Natural killer cell treated with Interleukin-12 subunit alpha and Interleukin-12 subunit beta and Interleukin-15 and Interleukin-18, amount 100 ng/mL, for 72 hours (primary cell): Measurements from ENCODE around the gene UBC. TPM values are rescaled to one million over a fixed set of nuclear protein-coding genes. Genes with fewer than 3 reads are reported as not detected.

Source experiments
- ATAC-seq, 2 donors: fragments of 150-1000 bp; cut with Tn5 transposase in 1 of 2; sonication (Bioruptor Pico), chemical (Tn5 transposase) in 1 of 2; 2 replicates each; pipeline ENCODE4 v1.10.0; 2021
- DNase-seq: peaks from one replicate; pipeline ENCODE4 v3.0.0; 2022; ENCODE audit warnings: low spot score
- H3K27ac Mint-ChIP-seq, 2 donors: 1 replicate in 1 of 2; 2 replicates in 1 of 2; pipeline ENCODE4 v1.8.0; 2022; ENCODE audit warnings: mixed read lengths in 2 of 2, mild to moderate bottlenecking in 1 of 2, moderate library complexity in 1 of 2
- H3K27me3 Mint-ChIP-seq, 2 donors: 1 replicate in 1 of 2; 2 replicates in 1 of 2; pipeline ENCODE4 v1.8.0; 2022; ENCODE audit warnings: mixed read lengths in 2 of 2
- H3K36me3 Mint-ChIP-seq: one replicate; pipeline ENCODE4 v1.8.0; 2022; ENCODE audit warnings: mixed read lengths
- H3K4me1 Mint-ChIP-seq, 2 donors: 1 replicate in 1 of 2; 2 replicates in 1 of 2; pipeline ENCODE4 v1.8.0; 2022; ENCODE audit warnings: low read depth in 2 of 2, mixed read lengths in 2 of 2, mild to moderate bottlenecking in 1 of 2
- H3K4me3 Mint-ChIP-seq: one replicate; pipeline ENCODE4 v1.8.0; 2022; ENCODE audit warnings: mixed read lengths
- H3K9me3 Mint-ChIP-seq: 2 replicates; pipeline ENCODE4 v1.8.0; 2022; ENCODE audit warnings: mixed read lengths
- total RNA-seq, 2 donors: library from RNA; stranded (reverse); gene quantifications; one replicate each; pipeline ENCODE4 v1.2.3, GENCODE V29; 2022

UBC gene
- total RNA-seq = 1,000 to 10,000 TPM in 1 of 2 donors, 100 to 1,000 TPM in 1; 691 to 1,324 TPM

DNA sequence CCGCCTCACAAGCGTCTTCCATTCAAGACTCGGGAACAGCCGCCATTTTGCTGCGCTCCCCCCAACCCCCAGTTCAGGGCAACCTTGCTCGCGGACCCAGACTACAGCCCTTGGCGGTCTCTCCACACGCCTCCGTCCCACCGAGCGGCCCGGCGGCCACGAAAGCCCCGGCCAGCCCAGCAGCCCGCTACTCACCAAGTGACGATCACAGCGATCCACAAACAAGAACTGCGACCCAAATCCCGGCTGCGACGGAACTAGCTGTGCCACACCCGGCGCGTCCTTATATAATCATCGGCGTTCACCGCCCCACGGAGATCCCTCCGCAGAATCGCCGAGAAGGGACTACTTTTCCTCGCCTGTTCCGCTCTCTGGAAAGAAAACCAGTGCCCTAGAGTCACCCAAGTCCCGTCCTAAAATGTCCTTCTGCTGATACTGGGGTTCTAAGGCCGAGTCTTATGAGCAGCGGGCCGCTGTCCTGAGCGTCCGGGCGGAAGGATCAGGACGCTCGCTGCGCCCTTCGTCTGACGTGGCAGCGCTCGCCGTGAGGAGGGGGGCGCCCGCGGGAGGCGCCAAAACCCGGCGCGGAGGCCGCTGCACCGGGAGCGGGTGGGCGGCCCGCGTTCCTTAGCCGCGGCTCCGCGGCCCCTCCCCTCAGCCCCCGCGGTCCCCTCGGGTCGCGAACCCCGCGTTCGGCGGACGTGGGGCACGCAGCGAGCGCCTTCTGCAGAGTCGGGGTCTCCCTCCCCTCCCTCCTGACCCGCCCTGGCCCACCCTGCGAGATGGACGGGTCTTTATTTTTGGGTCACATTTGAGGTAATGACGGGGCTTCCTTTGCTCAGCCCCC is at the start of gene UBC:
UBC (minus strand) TSS at position 259 of the 847 bp plus-strand sequence. CDS start 879 bp downstream, outside the sequence.
- DNase-seq = peak; percentile 91
- Mint-ChIP-seq H3K9me3 (no peaks in the 10 kb centered on the region), H3K36me3 (peaks cover 33% of the 10 kb centered on the region), H3K4me3 (peak within 1 kb of the TSS; percentile 93), H3K27me3 (no peaks in the 10 kb centered on the region), H3K27ac (peak within 1 kb of the TSS; percentile 93 to 98), H3K4me1 (peaks cover 70 to 79% of the 10 kb centered on the region in 2 donors)
- peak; percentile 69 to 79 for ATAC-seq

DNA sequence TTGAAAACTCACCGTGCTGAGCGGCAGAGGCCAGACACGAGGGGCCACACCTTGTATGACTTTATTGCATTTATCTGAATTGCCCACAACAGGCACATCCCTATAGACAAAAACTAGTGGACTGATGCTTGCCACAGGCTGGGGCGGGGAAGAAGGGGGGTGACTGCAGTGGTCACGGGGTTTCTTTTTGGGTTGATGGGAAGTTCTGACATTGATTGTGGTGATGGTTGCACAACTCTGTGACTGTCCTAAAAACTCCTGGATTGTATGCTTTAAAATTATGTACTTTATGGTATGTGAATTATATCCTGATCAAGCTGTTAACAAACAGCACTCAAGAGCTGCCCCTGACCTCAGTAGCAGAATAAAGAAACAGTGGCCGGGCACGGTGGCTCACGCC is 48.8 kb upstream of the UBC start:
- H3K9me3 Mint-ChIP-seq = no peaks in the 10 kb centered on the region
- DNase-seq (no peak), ATAC-seq (no peak)
- H3K27ac Mint-ChIP-seq = no peak overlapping the region
- H3K36me3 Mint-ChIP-seq = peaks cover 4% of the 10 kb centered on the region
- H3K4me3 Mint-ChIP-seq = no peak overlapping the region
- no peaks in the 10 kb centered on the region for H3K27me3 Mint-ChIP-seq
- peaks cover 0 to 5% of the 10 kb centered on the region in 2 donors for H3K4me1 Mint-ChIP-seq

DNA sequence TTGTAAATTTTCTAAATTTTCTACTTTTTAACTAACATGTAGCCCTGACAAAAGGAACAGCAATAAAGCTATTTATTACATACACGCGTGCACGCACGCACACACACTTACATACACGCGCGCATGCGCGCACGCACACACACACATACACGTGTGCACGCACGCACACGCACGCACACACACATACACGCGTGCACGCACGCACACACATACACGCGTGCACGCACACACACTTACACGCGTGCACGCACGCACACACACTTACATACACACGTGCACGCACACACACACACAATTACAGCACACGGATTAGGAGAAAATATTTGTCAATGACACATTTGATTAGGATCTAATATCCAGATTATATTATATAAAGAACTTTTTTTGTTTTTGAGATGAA is 46.6 kb upstream of the UBC start:
- ATAC-seq (no peak), DNase-seq (no peak)
- Mint-ChIP-seq H3K27me3 (no peaks in the 10 kb centered on the region), H3K36me3 (peaks cover 4% of the 10 kb centered on the region), H3K4me1 (peaks cover 0 to 5% of the 10 kb centered on the region in 2 donors), H3K9me3 (no peaks in the 10 kb centered on the region), H3K27ac (no peak overlapping the region), H3K4me3 (no peak overlapping the region)

DNA sequence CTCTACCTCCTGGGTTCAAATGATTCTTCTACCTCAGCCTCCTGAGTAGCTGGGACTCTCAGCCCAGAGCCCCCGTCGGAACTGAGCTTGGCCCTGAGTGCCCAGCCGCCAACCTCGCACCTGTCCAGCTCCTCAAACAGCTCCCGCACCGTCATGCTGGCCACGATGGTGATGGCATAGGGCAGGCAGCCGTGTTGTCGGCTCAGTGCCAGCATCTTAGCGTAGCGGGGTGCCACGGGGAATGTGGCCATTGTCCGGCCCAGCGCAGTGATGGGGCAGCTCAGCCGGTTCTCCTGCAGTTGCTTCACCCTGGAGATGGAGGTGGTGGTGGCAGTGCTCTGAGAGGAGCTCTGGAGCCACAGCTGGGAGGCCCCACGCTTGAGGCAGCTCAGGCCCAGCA is 42.1 kb upstream of the UBC start:
- Mint-ChIP-seq H3K27ac (no peak overlapping the region), H3K27me3 (no peaks in the 10 kb centered on the region)

DNA sequence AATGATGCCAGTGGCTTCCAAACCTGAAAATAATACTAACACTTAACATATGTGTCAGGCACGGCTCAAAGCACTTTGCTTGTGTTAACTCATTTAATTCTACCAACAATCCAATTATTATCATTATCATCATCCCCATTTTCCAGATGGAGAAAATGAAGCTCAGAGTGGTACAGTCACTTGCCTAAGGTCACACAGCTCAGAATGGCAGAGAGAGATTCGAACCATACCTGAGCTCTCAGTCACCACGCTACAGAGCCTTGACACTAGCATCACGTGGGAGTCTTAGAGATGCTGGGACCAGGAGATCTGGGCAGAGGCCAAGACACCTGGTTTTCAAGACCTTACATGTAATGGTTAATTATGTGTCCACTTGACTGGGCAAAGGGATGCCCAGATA is 40.3 kb upstream of the UBC start:
- ATAC-seq = no peak
- H3K4me3 Mint-ChIP-seq = no peak overlapping the region
- no peaks in the 10 kb centered on the region for H3K4me1 Mint-ChIP-seq
- no peak overlapping the region for H3K27ac Mint-ChIP-seq
- no peak for DNase-seq
- H3K36me3 Mint-ChIP-seq = no peaks in the 10 kb centered on the region
- no peaks in the 10 kb centered on the region for H3K9me3 Mint-ChIP-seq
- H3K27me3 Mint-ChIP-seq = no peaks in the 10 kb centered on the region

More for the DNA sequence above, 42.1 kb upstream of the UBC start:
- peaks cover 0 to 2% of the 10 kb centered on the region in 2 donors for H3K4me1 Mint-ChIP-seq
- H3K9me3 Mint-ChIP-seq = no peaks in the 10 kb centered on the region
- H3K36me3 Mint-ChIP-seq = no peaks in the 10 kb centered on the region
- no peak for DNase-seq
- ATAC-seq = no peak
- no peak overlapping the region for H3K4me3 Mint-ChIP-seq

DNA sequence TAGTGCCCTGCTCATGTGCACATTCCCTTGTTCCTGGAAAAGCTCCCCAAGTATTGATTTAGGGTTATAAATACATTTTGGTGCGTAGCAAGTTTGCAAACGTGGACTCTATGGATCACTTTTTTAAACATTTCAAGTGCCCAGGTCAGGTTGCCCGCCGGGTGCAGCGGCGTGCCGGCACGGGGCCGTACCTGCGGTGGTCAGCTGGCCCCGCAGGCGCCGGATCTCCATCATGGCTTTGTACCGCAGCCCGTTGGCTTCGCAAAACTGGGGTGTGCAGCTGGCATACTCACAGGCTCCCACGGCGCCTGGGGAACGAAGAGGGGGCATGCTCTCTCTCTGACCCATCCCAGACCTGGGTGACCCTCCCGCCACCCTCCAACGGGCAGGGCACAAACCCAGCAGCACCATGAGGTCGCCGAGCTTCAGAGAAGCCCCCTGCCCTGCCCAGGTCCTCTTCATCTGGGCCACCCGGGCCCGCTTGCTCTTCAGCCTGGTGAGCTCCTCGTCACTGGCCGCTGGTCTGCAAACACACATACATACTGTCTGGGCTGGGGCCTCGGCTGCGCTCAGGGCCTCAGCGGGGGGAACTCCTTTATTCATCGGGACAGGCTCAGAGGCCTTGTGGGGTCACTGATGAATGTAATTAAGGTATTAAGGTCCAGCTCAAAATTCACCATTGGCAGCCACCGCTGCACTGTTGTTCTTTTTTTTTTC is 39.4 kb upstream of the UBC start:
- ATAC-seq (no peak), DNase-seq (peak; percentile 42)
- Mint-ChIP-seq H3K27ac (no peak overlapping the region), H3K4me1 (no peaks in the 10 kb centered on the region), H3K4me3 (no peak overlapping the region), H3K27me3 (no peaks in the 10 kb centered on the region), H3K36me3 (no peaks in the 10 kb centered on the region), H3K9me3 (no peaks in the 10 kb centered on the region)

DNA sequence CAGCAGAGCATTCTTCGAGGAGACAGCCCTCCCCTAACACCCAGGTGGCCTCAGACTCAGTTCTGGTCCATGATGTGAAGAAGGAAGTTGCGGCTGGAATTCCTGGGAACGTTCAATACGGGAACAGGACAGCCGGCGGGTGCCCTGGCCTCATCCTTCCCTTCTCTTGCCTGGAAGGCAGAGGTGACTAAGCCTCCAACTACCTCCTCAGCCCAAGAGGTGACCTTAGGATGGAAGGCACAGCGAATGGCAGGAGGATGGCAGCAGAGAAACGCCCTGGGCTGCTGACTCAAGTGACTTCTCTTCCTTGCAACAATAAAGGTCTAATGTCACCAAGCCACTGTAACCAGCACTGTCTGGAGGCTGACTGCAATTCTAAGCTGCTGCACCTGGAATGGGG is 38.4 kb upstream of the UBC start:
- DNase-seq = no peak
- Mint-ChIP-seq H3K27me3 (no peaks in the 10 kb centered on the region), H3K9me3 (no peaks in the 10 kb centered on the region), H3K4me3 (no peak overlapping the region), H3K27ac (no peak overlapping the region), H3K4me1 (no peaks in the 10 kb centered on the region), H3K36me3 (no peaks in the 10 kb centered on the region)
- no peak for ATAC-seq

DNA sequence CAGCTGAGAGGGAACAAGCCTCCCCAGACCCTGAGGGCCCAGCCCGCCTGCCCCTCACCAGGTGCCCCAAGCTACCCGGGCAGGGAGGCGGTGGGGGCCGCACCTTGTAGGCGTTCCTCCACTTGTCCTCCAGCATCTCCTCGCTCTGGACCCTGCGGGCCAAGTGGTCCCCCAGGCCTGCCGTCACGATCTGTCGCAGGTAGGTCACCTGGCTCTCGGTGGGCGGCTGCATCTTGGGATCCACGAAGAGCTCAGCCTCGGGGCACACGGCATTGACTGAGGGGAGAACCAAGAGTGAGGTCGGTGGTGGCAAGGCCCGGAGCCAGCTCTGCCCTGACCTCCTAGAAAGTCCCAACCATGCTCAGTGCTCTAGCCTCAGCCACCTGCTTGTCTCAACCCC is 37.8 kb upstream of the UBC start:
- Mint-ChIP-seq H3K4me3 (no peak overlapping the region), H3K4me1 (no peaks in the 10 kb centered on the region), H3K36me3 (no peaks in the 10 kb centered on the region), H3K27ac (no peak overlapping the region), H3K9me3 (no peaks in the 10 kb centered on the region), H3K27me3 (no peaks in the 10 kb centered on the region)
- ATAC-seq (no peak), DNase-seq (no peak)

DNA sequence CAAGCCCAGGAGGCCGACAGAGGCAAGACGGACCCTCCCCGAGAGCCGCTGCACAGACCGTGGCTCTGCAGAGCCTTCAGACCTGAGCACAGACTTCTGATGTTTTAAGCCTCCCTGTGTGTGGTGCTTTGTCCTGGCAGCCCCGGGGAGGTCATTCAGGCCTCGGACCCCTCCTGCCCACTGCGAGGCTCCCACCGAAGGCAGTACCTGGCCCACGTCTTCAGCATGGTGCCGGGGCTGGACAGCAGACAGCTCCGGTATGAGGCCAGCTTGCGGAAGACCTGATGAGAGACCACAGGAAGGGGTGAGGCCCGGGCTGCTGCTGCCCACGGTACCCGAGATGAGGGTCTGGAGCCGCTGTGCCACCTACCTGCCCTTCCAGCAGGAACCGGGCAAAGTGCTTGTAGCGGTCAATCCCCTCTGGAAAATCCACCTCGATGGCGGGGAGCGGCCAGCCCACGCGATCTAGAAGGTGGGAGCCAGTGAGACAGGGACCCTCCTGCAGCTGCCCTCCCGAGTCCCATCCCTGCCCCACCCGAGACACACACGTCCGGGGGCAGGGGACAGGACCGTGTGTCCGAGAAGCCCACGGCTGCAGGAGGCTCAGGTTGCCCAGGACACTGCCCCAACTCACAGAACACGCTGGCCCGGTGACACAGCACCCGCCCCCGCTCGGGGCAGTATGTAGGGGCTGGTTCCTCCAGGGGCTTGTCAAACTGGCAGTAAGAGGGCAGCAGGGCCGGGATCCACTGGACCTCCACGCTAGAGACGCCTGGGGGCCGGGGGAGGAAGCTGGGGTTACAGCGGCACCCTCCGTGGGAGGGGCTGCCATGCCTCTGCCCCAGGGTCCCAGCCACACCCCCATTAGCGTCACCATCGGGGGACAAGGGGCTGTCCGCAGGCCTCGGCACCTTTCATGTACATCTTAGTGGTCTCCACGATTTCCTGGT is 35.6 kb upstream of the UBC start:
- no peak overlapping the region for H3K27ac Mint-ChIP-seq
- no peak for DNase-seq
- H3K27me3 Mint-ChIP-seq = no peaks in the 10 kb centered on the region
- H3K4me1 Mint-ChIP-seq = no peaks in the 10 kb centered on the region
- H3K4me3 Mint-ChIP-seq = no peak overlapping the region
- no peaks in the 10 kb centered on the region for H3K9me3 Mint-ChIP-seq
- no peak for ATAC-seq
- H3K36me3 Mint-ChIP-seq = no peaks in the 10 kb centered on the region

DNA sequence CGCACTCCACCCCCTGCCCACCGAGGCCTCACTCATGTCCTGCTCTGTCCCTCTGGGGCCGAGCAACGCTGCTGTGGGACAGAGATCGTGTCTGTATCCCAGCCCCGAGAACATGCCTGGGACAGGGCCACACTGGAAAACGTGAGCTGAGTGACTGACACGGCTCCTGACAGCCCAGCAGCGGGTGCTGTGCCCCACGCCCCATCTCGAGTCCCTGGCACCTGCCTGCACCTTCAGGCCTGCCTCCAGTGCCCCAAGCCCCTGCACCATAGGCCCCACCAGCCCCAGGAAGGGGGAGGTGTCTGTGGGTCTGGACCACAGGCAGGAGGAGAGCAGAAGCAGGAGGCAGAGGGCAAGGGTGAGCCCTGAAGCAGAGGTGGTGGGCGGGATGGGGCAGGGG is 34.6 kb upstream of the UBC start:
- ATAC-seq (no peak), DNase-seq (no peak)
- H3K27ac Mint-ChIP-seq = no peak overlapping the region
- no peaks in the 10 kb centered on the region for H3K27me3 Mint-ChIP-seq
- H3K36me3 Mint-ChIP-seq = no peaks in the 10 kb centered on the region
- H3K4me3 Mint-ChIP-seq = no peak overlapping the region
- H3K4me1 Mint-ChIP-seq = no peaks in the 10 kb centered on the region
- H3K9me3 Mint-ChIP-seq = no peaks in the 10 kb centered on the region

DNA sequence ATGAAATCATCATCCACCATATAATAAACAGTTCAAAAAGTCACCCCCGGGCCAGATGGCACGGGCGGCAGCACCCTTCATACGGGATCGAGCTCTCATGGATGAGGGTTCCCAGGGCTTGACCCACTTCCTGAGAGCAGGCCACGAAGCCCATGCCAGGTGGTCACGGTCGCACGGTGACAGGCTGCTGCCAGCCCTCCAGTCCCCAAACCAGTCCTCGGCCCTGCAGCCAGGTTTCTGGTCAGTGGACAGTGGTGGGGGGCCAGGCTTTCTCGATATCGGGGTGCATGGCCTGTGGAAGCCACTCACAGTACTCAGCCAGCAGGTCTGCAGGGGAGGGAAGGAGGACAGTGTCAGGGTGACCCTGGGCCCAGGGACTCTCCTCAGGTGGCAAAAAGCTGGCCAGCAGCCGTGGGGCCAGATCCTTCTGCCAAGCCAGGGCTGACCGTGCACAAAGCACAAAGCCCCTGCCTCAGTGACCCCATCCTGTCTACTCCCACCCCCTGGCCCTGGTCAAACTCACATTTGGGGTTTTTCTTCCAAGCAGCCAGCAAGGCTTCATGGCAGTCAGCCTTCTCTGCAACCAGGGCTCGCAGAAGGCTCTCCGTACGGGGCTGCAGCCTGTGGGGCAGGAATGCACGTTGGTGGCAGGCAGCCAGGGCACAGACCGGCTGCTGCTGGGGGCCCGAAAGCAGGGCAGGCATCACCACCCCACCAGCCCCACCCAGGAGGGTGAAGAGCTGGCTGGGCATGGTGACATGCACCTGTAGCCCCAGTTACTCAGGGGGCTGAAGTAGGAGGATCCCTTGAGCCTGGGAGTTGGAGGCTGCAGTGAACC is 33.3 kb upstream of the UBC start:
- Mint-ChIP-seq H3K27me3 (no peaks in the 10 kb centered on the region), H3K4me1 (no peaks in the 10 kb centered on the region), H3K36me3 (no peaks in the 10 kb centered on the region), H3K27ac (no peak overlapping the region), H3K4me3 (no peak overlapping the region), H3K9me3 (no peaks in the 10 kb centered on the region)
- DNase-seq (no peak), ATAC-seq (peak in 1 of 2 donors; percentile 26)

DNA sequence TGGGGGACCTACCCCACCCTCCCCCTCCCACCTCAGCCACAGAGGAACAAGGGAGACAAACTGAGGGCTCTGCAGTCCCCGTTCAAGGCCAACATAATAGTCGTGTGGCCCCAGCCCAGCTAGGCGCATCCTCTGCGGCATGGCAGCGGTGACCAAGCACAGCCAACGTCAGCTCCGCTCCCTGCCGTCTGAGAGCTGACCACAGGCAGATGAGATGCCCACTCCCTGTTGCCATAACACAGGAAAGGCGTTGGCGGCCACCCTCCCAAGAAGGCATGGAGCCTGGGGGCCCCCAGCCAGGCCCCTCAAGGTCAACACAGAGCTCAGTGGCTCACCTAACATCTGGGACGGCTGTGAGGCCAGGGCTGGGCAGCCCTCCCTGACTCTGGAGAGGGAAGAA is 32.6 kb upstream of the UBC start:
- Mint-ChIP-seq H3K27me3 (no peaks in the 10 kb centered on the region), H3K4me1 (no peaks in the 10 kb centered on the region), H3K9me3 (no peaks in the 10 kb centered on the region), H3K36me3 (no peaks in the 10 kb centered on the region), H3K4me3 (no peak overlapping the region), H3K27ac (no peak overlapping the region)
- ATAC-seq = no peak
- no peak for DNase-seq

DNA sequence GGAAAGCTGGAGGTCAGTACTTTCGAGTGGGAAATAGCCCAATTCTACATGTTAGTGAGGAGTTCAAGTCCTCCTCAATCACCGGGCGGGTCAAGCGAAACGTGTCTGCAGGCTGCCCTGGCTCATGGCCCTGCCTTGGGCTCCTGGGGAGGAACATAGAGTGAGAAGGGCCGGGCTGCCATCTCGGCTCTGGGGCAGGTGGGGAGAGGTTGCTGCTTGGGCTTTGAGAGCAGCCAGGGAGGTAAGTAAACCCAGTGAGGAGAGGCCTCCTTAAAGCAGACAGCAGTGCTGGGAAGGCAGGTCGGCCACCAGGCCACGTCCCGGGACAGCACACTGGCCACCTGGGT is 32.0 kb upstream of the UBC start:
- Mint-ChIP-seq H3K27ac (peak overlapping the region in 1 of 2 donors; percentile 29), H3K36me3 (no peaks in the 10 kb centered on the region), H3K27me3 (no peaks in the 10 kb centered on the region), H3K4me3 (no peak overlapping the region), H3K4me1 (no peaks in the 10 kb centered on the region), H3K9me3 (no peaks in the 10 kb centered on the region)
- ATAC-seq = no peak
- no peak for DNase-seq
